Panc1 (cell line): ENCODE results near the gene CABCOCO1. TPM values are rescaled to one million over a fixed set of nuclear protein-coding genes. Genes with fewer than 3 reads are reported as not detected.
"Not testable (repeated sequence)": the region's sequence is repeated elsewhere in the genome, so short reads cannot be mapped to it uniquely, and the experiment has no call there.

Source experiments
- ATAC-seq: fragments of 200-7000 bp; cut with Tn5 transposase; 2 replicates; pipeline ENCODE4 v1.9.1; 2020; ENCODE audit warnings: mild to moderate bottlenecking, moderate library complexity
- BruUV-seq: library from RNA; stranded (reverse); fragments of 400-500 nt; replicated peaks from 2 replicates; lab custom pipeline; 2021; lab: Mats Ljungman, UMichigan
- CTCF ChIA-PET: fragments of 300-600 bp; sonication (Branson Sonifier 250); formaldehyde crosslinking; loops from one replicate; lab custom pipeline; 2022; ENCODE audit warnings: antibody characterized with exemption; lab: Charles Lee
- POLR2A ChIA-PET: fragments of 300-600 bp; sonication (Branson Sonifier 250); formaldehyde crosslinking; loops from one replicate; lab custom pipeline; 2022; ENCODE audit warnings: antibody characterized with exemption; lab: Charles Lee
- DNase-seq: peaks from one replicate; pipeline ENCODE4 v3.0.0-alpha.2; 2010; ENCODE audit warnings: low read depth, low spot score
- H3K27ac ChIP-seq: 2 replicates; pipeline ENCODE4 v1.5.1; 2011; ENCODE audit warnings: mild to moderate bottlenecking, low read length, inconsistent platforms
- H3K27me3 ChIP-seq: fragments of 200-500 bp; sonication (Bioruptor generic); 2 replicates; pipeline ENCODE4 v1.6.0; 2014; ENCODE audit warnings: low read length, inconsistent platforms; ENCODE audit not compliant: control insufficient read depth, insufficient read depth
- H3K36me3 ChIP-seq: fragments of 200-500 bp; sonication (Bioruptor generic); 2 replicates; pipeline ENCODE4 v1.5.1; 2014; ENCODE audit warnings: inconsistent platforms, mild to moderate bottlenecking, low read length, moderate library complexity; ENCODE audit not compliant: control insufficient read depth, insufficient read depth
- H3K4me1 ChIP-seq: 2 replicates; pipeline ENCODE4 v1.5.1; 2011; ENCODE audit warnings: inconsistent platforms, mild to moderate bottlenecking, low read length, moderate library complexity; ENCODE audit not compliant: control insufficient read depth, insufficient read depth
- H3K4me3 ChIP-seq, 2 experiments: 2 replicates each; pipeline ENCODE4 v1.5.1; 2011 to 2012; ENCODE audit warnings: low read depth in 2 of 2, low read length in 2 of 2, mild to moderate bottlenecking in 2 of 2, inconsistent platforms in 1 of 2, moderate library complexity in 1 of 2
- H3K9me3 ChIP-seq: fragments of 200-500 bp; sonication (Bioruptor generic); 2 replicates; pipeline ENCODE4 v1.5.1; 2014; ENCODE audit warnings: low read depth, mild to moderate bottlenecking, inconsistent platforms, low read length, moderate library complexity; ENCODE audit not compliant: control insufficient read depth, insufficient read depth
- POLR2AphosphoS5 ChIP-seq: IDR thresholded peaks from 2 replicates; pipeline ENCODE4 v1.6.1; 2012; ENCODE audit warnings: mild to moderate bottlenecking, low read depth, low read length, moderate library complexity
- SIN3A ChIP-seq: IDR thresholded peaks from 2 replicates; pipeline ENCODE4 v1.6.1; 2012; ENCODE audit warnings: low read depth, mild to moderate bottlenecking, low read length, moderate library complexity, borderline replicate concordance; ENCODE audit not compliant: insufficient read depth
- TCF7L2 ChIP-seq: IDR thresholded peaks from 2 replicates; pipeline ENCODE4 v1.6.1; 2011; ENCODE audit warnings: mild to moderate bottlenecking, low read depth, low read length, inconsistent platforms
- in situ Hi-C: cut with HindIII; loops from 2 replicates; pipeline ENCODE4 v1.10.0; 2016; ENCODE audit warnings: low sequenced_read_pairs, low pct_unique_long_range_greater_than_20kb
- intact Hi-C: fragments of 100-400 bp; cut with micrococcal nuclease; formaldehyde crosslinking; loops from one replicate; pipeline ENCODE4 v1.10.0; 2022; ENCODE audit not compliant: unreplicated experiment
- total RNA-seq: library from RNA; stranded (reverse); gene quantifications from one replicate; pipeline ENCODE4 v1.2.1, GENCODE V29; 2021; ENCODE audit not compliant: unreplicated experiment
- TF ChIP-seq, protein P1 (sequence below): fragments of 450-650 bp; IDR thresholded peaks from 2 replicates; pipeline ENCODE4 v1.5.1; 2017; ENCODE audit warnings: mild to moderate bottlenecking
- TF ChIP-seq, protein P2 (sequence below), 2 experiments: IDR thresholded peaks; 2 replicates each; pipeline ENCODE4 v1.6.1; 2011 to 2012; ENCODE audit warnings: low read depth in 2 of 2, control low read depth in 1 of 2, low read length in 1 of 2, mild to moderate bottlenecking in 1 of 2, moderate library complexity in 1 of 2; ENCODE audit not compliant: insufficient read depth in 1 of 2

The CABCOCO1 gene
- total RNA-seq, 1 experiment from 2014 or later: 4.0 TPM

DNA sequence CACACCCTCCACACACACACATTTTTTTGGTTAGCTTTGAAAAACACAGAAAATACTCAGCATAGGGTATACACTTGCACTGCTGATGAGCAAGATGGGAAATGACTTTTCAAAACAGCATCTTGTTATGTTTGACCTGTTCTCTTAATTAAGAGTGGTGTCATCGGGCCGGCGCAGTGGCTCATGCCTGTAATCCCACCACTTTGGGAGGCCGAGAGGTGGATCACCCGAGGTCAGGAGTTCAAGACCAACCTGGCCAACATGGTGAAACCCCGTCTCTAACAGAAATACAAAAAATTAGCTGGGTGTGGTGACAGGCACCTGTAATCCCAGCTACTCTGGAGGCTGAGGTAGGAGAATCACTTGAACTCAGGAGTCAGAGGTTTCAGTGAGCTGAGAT is 56.7 kb downstream of the CABCOCO1 start:
- POLR2A ChIA-PET: not testable (repeated sequence)
- CTCF ChIA-PET: interaction anchor here (0.6 kb wide), 1 partner anchor 602 kb away, joined by 4 read pairs; no protein-coding TSS in a partner anchor

DNA sequence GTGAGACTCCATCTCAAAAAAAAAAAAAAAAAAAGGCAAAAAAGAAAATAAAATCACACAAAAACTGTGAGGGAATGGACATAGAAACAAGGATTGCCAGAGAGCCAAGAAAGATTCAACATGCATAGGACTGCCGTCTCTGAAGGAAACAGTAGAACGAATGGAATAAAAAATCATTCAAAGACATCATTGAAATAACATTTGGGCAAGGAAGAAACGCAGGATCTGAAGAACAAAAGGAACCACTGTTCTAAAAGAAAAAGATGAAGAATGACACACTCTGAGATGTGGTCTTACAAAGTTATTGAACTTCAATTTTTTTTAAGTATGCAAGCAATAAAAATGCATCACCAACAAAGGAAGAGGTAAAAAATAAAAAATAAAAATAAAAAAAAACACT is 57.2 kb downstream of the CABCOCO1 start:
- in situ Hi-C loops: no loop called here
- intact Hi-C loops: no loop called here
- H3K9me3 ChIP-seq: no peaks in the 10 kb centered on the region
- no peak overlapping the region for H3K4me3 ChIP-seq
- no peaks in the 10 kb centered on the region for H3K27me3 ChIP-seq
- ATAC-seq: no peak
- ChIA-PET POLR2A (no interaction called here), CTCF (no interaction called here)
- H3K36me3 ChIP-seq: no peaks in the 10 kb centered on the region
- BruUV-seq: no TSS peak
- TF ChIP-seq, protein P1, sequence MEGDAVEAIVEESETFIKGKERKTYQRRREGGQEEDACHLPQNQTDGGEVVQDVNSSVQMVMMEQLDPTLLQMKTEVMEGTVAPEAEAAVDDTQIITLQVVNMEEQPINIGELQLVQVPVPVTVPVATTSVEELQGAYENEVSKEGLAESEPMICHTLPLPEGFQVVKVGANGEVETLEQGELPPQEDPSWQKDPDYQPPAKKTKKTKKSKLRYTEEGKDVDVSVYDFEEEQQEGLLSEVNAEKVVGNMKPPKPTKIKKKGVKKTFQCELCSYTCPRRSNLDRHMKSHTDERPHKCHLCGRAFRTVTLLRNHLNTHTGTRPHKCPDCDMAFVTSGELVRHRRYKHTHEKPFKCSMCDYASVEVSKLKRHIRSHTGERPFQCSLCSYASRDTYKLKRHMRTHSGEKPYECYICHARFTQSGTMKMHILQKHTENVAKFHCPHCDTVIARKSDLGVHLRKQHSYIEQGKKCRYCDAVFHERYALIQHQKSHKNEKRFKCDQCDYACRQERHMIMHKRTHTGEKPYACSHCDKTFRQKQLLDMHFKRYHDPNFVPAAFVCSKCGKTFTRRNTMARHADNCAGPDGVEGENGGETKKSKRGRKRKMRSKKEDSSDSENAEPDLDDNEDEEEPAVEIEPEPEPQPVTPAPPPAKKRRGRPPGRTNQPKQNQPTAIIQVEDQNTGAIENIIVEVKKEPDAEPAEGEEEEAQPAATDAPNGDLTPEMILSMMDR: no peak
- TF ChIP-seq, protein P2, sequence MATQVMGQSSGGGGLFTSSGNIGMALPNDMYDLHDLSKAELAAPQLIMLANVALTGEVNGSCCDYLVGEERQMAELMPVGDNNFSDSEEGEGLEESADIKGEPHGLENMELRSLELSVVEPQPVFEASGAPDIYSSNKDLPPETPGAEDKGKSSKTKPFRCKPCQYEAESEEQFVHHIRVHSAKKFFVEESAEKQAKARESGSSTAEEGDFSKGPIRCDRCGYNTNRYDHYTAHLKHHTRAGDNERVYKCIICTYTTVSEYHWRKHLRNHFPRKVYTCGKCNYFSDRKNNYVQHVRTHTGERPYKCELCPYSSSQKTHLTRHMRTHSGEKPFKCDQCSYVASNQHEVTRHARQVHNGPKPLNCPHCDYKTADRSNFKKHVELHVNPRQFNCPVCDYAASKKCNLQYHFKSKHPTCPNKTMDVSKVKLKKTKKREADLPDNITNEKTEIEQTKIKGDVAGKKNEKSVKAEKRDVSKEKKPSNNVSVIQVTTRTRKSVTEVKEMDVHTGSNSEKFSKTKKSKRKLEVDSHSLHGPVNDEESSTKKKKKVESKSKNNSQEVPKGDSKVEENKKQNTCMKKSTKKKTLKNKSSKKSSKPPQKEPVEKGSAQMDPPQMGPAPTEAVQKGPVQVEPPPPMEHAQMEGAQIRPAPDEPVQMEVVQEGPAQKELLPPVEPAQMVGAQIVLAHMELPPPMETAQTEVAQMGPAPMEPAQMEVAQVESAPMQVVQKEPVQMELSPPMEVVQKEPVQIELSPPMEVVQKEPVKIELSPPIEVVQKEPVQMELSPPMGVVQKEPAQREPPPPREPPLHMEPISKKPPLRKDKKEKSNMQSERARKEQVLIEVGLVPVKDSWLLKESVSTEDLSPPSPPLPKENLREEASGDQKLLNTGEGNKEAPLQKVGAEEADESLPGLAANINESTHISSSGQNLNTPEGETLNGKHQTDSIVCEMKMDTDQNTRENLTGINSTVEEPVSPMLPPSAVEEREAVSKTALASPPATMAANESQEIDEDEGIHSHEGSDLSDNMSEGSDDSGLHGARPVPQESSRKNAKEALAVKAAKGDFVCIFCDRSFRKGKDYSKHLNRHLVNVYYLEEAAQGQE (IDR thresholded peaks at IDR 0.05; ENCODE audit: insufficient read depth in 1 of 2, low read depth in 2 of 2, low read length in 1 of 2): no peak
- TF ChIP-seq SIN3A (no peak), POLR2AphosphoS5 (no peak), TCF7L2 (no peak)
- no peak overlapping the region for H3K27ac ChIP-seq
- H3K4me1 ChIP-seq: no peaks in the 10 kb centered on the region
- no peak for DNase-seq

More for the DNA sequence above, 56.7 kb downstream of the CABCOCO1 start:
- H3K36me3 ChIP-seq, in situ Hi-C loops, H3K4me1 ChIP-seq, ATAC-seq, H3K27ac ChIP-seq, intact Hi-C loops, H3K4me3 ChIP-seq, H3K9me3 ChIP-seq, BruUV-seq, DNase-seq, H3K27me3 ChIP-seq: not testable (repeated sequence)

DNA sequence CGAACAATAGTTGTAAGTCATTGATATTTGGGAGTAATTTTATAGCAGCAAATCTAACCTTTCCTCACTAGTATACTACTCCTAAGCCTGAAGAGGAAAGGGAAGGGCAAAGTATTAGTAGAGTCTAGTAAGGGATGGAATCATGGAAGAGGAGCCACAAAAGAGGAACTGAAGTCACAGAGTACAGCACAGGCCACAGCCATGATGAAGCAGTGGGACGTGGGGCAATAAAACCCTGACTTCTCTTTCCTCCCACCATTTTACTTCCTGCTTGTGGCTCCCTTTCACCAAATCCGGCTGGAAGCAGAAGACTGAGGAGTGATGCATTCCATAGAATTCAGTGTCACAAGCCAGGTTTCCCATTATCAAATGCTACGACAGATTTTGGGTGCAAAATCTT is 58.7 kb downstream of the CABCOCO1 start:
- POLR2A ChIA-PET: no interaction called here
- Histone ChIP-seq H3K27me3 (no peaks in the 10 kb centered on the region), H3K9me3 (no peaks in the 10 kb centered on the region), H3K4me3 (no peak overlapping the region), H3K27ac (no peak overlapping the region; the same call in 1 of the 2 replicates), H3K4me1 (no peaks in the 10 kb centered on the region), H3K36me3 (no peaks in the 10 kb centered on the region)
- in situ Hi-C loops: no loop called here
- DNase-seq (no peak), ATAC-seq (no peak)
- CTCF ChIA-PET: no interaction called here
- no TSS peak for BruUV-seq
- intact Hi-C loops: no loop called here
- TF ChIP-seq POLR2AphosphoS5 (no peak), SIN3A (no peak), TCF7L2 (no peak)
- TF ChIP-seq, protein P2 (IDR thresholded peaks at IDR 0.05; ENCODE audit: insufficient read depth in 1 of 2, low read depth in 2 of 2, low read length in 1 of 2): no peak
- TF ChIP-seq, protein P1: no peak

DNA sequence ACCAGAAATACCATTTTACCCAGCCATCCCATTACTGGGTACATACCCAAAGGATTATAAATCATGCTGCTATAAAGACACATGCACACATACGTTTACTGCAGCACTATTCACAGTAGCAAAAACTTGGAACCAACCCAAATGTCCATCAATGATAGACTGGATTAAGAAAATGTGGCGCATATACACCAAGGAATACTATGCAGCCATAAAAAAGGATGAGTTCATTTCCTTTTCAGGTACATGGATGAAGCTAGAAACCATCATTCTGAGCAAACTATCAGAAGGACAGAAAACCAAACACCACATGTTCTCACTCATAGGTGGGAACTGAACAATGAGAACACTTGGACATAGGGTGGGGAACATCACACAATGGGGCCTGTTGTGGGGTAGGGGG is 62.5 kb downstream of the CABCOCO1 start:
- POLR2A ChIA-PET, BruUV-seq, H3K4me3 ChIP-seq, H3K27me3 ChIP-seq, CTCF ChIA-PET, H3K36me3 ChIP-seq, H3K9me3 ChIP-seq, in situ Hi-C loops, H3K4me1 ChIP-seq, DNase-seq, ATAC-seq, H3K27ac ChIP-seq, intact Hi-C loops: not testable (repeated sequence)
